DND-41 (cell line): ENCODE measurements around the gene SLC22A7.

ENCODE experiments used
- ATAC-seq: fragments of 200-7000 bp; cut with Tn5 transposase; 3 replicates; pipeline ENCODE4 v1.9.1; 2021; ENCODE audit warnings: low read depth; ENCODE audit not compliant: insufficient read depth
- DNase-seq: peaks from one replicate; pipeline ENCODE4 v3.0.0-alpha.2; 2020
- H2AFZ ChIP-seq: 2 replicates; pipeline ENCODE4 v1.6.0; 2012; ENCODE audit warnings: low read depth, low read length
- H3K27ac ChIP-seq: 2 replicates; pipeline ENCODE4 v1.5.1; 2012; ENCODE audit warnings: low read length, inconsistent platforms
- H3K27me3 ChIP-seq: fragments of 200-600 bp; sonication (generic); 2 replicates; pipeline ENCODE4 v1.6.0; 2012; ENCODE audit warnings: low read length, mild to moderate bottlenecking, inconsistent platforms; ENCODE audit not compliant: insufficient read depth, poor library complexity
- H3K36me3 ChIP-seq: 2 replicates; pipeline ENCODE4 v1.5.1; 2012; ENCODE audit warnings: low read length, inconsistent platforms; ENCODE audit not compliant: insufficient read depth
- H3K4me1 ChIP-seq: 2 replicates; pipeline ENCODE4 v1.5.1; 2012; ENCODE audit warnings: mild to moderate bottlenecking, low read length; ENCODE audit not compliant: insufficient read depth
- H3K4me2 ChIP-seq: 2 replicates; pipeline ENCODE4 v1.6.0; 2012; ENCODE audit warnings: mild to moderate bottlenecking, moderate library complexity, low read length, inconsistent platforms; ENCODE audit not compliant: insufficient read depth
- H3K4me3 ChIP-seq, 2 experiments: fragments of 200-600 bp in 1 of 2; shearing (Covaris generic) in 1 of 2; 2 replicates each; pipeline ENCODE4 v1.5.1; 2012 to 2016; ENCODE audit warnings: inconsistent platforms in 2 of 2, low read length in 2 of 2, mild to moderate bottlenecking in 2 of 2, low read depth in 1 of 2, moderate library complexity in 1 of 2
- H3K79me2 ChIP-seq: 2 replicates; pipeline ENCODE4 v1.6.0; 2012; ENCODE audit warnings: low read length, inconsistent platforms; ENCODE audit not compliant: insufficient read depth
- H3K9ac ChIP-seq: 2 replicates; pipeline ENCODE4 v1.6.0; 2012; ENCODE audit warnings: low read depth, mild to moderate bottlenecking, inconsistent platforms, low read length, moderate library complexity
- H3K9me3 ChIP-seq: 2 replicates; pipeline ENCODE4 v1.5.1; 2012; ENCODE audit warnings: low read length, moderate library complexity, mild to moderate bottlenecking, inconsistent platforms; ENCODE audit not compliant: insufficient read depth, severe bottlenecking
- H4K20me1 ChIP-seq: 2 replicates; pipeline ENCODE4 v1.6.0; 2012; ENCODE audit warnings: low read length; ENCODE audit not compliant: insufficient read depth
- CTCF ChIP-seq: IDR thresholded peaks from 2 replicates; pipeline ENCODE4 v1.5.1; 2012; ENCODE audit warnings: borderline replicate concordance, low read length, moderate library complexity, mild to moderate bottlenecking; ENCODE audit not compliant: poor library complexity, severe bottlenecking; ENCODE audit errors: extremely low read depth
- EZH2 ChIP-seq: IDR thresholded peaks from 3 replicates; pipeline ENCODE4 v1.6.1; 2012; ENCODE audit warnings: borderline replicate concordance, low read depth, mild to moderate bottlenecking, moderate library complexity, low read length, inconsistent platforms; ENCODE audit not compliant: severe bottlenecking

SLC22A7 gene

DNA sequence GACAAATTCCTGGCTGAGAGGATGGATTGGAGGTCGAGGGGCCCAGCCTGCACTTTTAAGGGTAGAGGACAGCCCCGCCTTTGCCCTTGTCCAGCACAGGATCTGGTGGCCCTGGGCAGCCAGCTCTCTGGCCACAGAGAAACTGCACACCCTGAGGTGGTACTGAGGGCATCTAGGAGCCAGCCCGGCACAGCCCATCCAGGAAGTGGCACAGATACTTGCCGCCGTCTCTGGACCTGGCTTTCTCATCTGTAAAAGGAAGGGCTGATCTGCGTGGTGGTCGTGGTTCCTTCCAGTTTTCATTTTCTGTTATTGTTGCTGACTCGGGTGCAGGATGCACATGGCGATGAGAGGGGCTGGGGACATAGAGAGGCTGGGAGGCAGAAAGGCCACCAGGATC lies 16.0 kb upstream of the SLC22A7 start:
- no peak for DNase-seq
- H3K9me3 ChIP-seq: no peaks in the 10 kb centered on the region
- no peaks in the 10 kb centered on the region for H3K4me1 ChIP-seq
- no peak overlapping the region for H3K9ac ChIP-seq
- H4K20me1 ChIP-seq: no peaks in the 10 kb centered on the region
- no peaks in the 10 kb centered on the region for H3K79me2 ChIP-seq
- peaks cover 7% of the 10 kb centered on the region for H3K27me3 ChIP-seq
- H3K27ac ChIP-seq: no peak overlapping the region
- no peaks in the 10 kb centered on the region for H3K36me3 ChIP-seq
- TF ChIP-seq EZH2: no peak
- no peak for TF ChIP-seq CTCF
- ATAC-seq: no peak
- H3K4me3 ChIP-seq: no peak overlapping the region
- no peak overlapping the region for H3K4me2 ChIP-seq
- no peak overlapping the region for H2AFZ ChIP-seq

GRCh38 chr6:43282636-43283513 lies 15.2 kb upstream of the SLC22A7 start:
- Histone ChIP-seq H3K27me3 (peaks cover 7% of the 10 kb centered on the region), H3K4me3 (no peak overlapping the region), H4K20me1 (no peaks in the 10 kb centered on the region), H3K27ac (no peak overlapping the region), H3K36me3 (no peaks in the 10 kb centered on the region), H3K79me2 (no peaks in the 10 kb centered on the region), H3K4me1 (no peaks in the 10 kb centered on the region), H2AFZ (no peak overlapping the region), H3K9ac (no peak overlapping the region), H3K9me3 (no peaks in the 10 kb centered on the region), H3K4me2 (no peak overlapping the region)
- no peak for TF ChIP-seq CTCF
- TF ChIP-seq EZH2: no peak
- ATAC-seq (no peak), DNase-seq (no peak)

GRCh38 chr6:43283514-43283901 lies 14.6 kb upstream of the SLC22A7 start:
- H2AFZ ChIP-seq: no peak overlapping the region
- TF ChIP-seq CTCF (no peak), EZH2 (no peak)
- H4K20me1 ChIP-seq: no peaks in the 10 kb centered on the region
- DNase-seq (no peak), ATAC-seq (no peak)
- no peak overlapping the region for H3K4me2 ChIP-seq
- no peaks in the 10 kb centered on the region for H3K36me3 ChIP-seq
- peaks cover 7% of the 10 kb centered on the region for H3K27me3 ChIP-seq
- H3K9ac ChIP-seq: no peak overlapping the region
- H3K27ac ChIP-seq: no peak overlapping the region
- H3K79me2 ChIP-seq: no peaks in the 10 kb centered on the region
- H3K4me3 ChIP-seq: no peak overlapping the region
- no peaks in the 10 kb centered on the region for H3K9me3 ChIP-seq
- no peaks in the 10 kb centered on the region for H3K4me1 ChIP-seq
